Measurements from ENCODE around the gene UBC. TPM values are rescaled to one million over a fixed set of nuclear protein-coding genes. Genes with fewer than 3 reads are reported as not detected.

Gene UBC
- total and polyA plus RNA-seq, 9 of the 15 experiments (the other 6 are each of a cell fraction or from before 2014, with no cell fraction given): 533 to 1,153 (median 813) TPM

DNA sequence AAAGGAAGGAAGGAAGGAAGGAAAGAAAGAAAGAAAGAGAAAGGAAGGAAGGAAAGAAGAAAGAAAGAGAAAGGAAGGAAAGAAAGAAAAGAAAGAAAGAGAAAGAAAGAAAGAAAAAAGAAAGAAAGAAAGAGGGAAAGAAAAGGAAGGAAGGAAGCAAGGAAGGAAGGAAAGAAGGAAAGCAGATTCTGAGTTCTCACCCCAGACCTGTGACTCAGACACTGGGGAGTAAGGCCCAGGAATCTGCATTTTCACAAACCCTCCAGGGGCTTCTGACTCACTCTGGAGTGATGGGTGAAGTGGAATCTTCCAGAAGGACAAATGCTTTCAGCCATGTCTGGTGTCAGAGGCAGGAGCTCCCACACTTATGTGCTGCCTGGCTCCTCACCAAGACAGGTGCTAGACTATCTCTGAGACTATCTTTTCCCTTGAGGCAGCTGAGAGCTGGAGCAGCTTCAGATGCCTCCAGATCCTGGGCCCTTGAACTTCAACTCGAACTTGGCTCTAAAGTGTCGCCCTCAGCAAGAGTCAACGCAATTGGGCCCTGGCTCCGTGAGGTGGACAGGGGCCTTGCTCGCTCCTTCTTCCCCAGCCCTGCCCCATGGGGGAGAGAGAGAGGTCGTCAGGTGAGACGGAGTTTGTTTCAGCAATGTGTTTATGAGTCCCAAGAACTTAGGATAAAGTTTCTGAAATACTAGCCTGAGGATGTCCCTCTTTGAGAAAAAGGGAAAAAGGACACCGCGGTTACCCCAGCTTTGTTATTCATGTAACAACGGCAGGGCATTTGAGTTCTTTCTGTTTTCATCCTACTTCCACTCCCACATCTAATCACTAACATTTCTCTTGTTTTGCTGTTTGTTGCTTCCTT is 31.0 kb downstream of the UBC start (continued):
- TF ChIP-seq, protein P1, sequence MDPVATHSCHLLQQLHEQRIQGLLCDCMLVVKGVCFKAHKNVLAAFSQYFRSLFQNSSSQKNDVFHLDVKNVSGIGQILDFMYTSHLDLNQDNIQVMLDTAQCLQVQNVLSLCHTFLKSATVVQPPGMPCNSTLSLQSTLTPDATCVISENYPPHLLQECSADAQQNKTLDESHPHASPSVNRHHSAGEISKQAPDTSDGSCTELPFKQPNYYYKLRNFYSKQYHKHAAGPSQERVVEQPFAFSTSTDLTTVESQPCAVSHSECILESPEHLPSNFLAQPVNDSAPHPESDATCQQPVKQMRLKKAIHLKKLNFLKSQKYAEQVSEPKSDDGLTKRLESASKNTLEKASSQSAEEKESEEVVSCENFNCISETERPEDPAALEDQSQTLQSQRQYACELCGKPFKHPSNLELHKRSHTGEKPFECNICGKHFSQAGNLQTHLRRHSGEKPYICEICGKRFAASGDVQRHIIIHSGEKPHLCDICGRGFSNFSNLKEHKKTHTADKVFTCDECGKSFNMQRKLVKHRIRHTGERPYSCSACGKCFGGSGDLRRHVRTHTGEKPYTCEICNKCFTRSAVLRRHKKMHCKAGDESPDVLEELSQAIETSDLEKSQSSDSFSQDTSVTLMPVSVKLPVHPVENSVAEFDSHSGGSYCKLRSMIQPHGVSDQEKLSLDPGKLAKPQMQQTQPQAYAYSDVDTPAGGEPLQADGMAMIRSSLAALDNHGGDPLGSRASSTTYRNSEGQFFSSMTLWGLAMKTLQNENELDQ (CRISPR knock-in tag; IDR thresholded peaks at IDR 0.05; ENCODE audit: borderline replicate concordance): no peak
- TF ChIP-seq PHB2 (IDR thresholded peaks at IDR 0.05; ENCODE audit: low read depth) (peak; percentile 69; the same call in 1 of the 2 replicates), RNF2 (IDR thresholded peaks at IDR 0.05) (no peak), POLR3A (IDR thresholded peaks at IDR 0.05; ENCODE audit: borderline replicate concordance, extremely low read depth, insufficient read depth, insufficient read length) (no peak), U2AF2 (optimal IDR thresholded peaks at IDR 0.05; ENCODE audit: low read depth, low read length) (no peak), CEBPG (CRISPR knock-in tag; IDR thresholded peaks at IDR 0.05) (no peak), CEBPG (tag; conservative IDR thresholded peaks at IDR 0.05 in 1 of 2, IDR thresholded peaks at IDR 0.05 in 1 of 2) (no peak), HDAC6 (IDR thresholded peaks at IDR 0.05; ENCODE audit: low read depth, low read length) (no peak), ZNF551 (CRISPR knock-in tag; IDR thresholded peaks at IDR 0.05) (no peak), PRPF4 (IDR thresholded peaks at IDR 0.05; ENCODE audit: insufficient read depth, low read depth, low read length, poor library complexity, severe bottlenecking) (no peak), PML (IDR thresholded peaks at IDR 0.05; ENCODE audit: low read length) (no peak), CHD1 (IDR thresholded peaks at IDR 0.05; ENCODE audit: low read length) (no peak)
- TF ChIP-seq, protein P2, sequence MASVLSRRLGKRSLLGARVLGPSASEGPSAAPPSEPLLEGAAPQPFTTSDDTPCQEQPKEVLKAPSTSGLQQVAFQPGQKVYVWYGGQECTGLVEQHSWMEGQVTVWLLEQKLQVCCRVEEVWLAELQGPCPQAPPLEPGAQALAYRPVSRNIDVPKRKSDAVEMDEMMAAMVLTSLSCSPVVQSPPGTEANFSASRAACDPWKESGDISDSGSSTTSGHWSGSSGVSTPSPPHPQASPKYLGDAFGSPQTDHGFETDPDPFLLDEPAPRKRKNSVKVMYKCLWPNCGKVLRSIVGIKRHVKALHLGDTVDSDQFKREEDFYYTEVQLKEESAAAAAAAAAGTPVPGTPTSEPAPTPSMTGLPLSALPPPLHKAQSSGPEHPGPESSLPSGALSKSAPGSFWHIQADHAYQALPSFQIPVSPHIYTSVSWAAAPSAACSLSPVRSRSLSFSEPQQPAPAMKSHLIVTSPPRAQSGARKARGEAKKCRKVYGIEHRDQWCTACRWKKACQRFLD (CRISPR knock-in tag; IDR thresholded peaks at IDR 0.05): no peak
- TF ChIP-seq, protein P3, sequence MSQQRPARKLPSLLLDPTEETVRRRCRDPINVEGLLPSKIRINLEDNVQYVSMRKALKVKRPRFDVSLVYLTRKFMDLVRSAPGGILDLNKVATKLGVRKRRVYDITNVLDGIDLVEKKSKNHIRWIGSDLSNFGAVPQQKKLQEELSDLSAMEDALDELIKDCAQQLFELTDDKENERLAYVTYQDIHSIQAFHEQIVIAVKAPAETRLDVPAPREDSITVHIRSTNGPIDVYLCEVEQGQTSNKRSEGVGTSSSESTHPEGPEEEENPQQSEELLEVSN (IDR thresholded peaks at IDR 0.05; ENCODE audit: borderline replicate concordance in 1 of 2, extremely low read depth in 1 of 2, insufficient read depth in 1 of 2, insufficient read length in 1 of 2, low read depth in 1 of 2, low read length in 1 of 2, poor library complexity in 1 of 2, severe bottlenecking in 1 of 2): no peak
- TF ChIP-seq, protein P4, sequence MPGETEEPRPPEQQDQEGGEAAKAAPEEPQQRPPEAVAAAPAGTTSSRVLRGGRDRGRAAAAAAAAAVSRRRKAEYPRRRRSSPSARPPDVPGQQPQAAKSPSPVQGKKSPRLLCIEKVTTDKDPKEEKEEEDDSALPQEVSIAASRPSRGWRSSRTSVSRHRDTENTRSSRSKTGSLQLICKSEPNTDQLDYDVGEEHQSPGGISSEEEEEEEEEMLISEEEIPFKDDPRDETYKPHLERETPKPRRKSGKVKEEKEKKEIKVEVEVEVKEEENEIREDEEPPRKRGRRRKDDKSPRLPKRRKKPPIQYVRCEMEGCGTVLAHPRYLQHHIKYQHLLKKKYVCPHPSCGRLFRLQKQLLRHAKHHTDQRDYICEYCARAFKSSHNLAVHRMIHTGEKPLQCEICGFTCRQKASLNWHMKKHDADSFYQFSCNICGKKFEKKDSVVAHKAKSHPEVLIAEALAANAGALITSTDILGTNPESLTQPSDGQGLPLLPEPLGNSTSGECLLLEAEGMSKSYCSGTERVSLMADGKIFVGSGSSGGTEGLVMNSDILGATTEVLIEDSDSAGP (CRISPR knock-in tag; IDR thresholded peaks at IDR 0.05): no peak
- TF ChIP-seq, protein P5, sequence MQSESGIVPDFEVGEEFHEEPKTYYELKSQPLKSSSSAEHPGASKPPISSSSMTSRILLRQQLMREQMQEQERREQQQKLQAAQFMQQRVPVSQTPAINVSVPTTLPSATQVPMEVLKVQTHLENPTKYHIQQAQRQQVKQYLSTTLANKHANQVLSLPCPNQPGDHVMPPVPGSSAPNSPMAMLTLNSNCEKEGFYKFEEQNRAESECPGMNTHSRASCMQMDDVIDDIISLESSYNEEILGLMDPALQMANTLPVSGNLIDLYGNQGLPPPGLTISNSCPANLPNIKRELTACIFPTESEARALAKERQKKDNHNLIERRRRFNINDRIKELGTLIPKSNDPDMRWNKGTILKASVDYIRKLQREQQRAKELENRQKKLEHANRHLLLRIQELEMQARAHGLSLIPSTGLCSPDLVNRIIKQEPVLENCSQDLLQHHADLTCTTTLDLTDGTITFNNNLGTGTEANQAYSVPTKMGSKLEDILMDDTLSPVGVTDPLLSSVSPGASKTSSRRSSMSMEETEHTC (IDR thresholded peaks at IDR 0.05): no peak
- TF ChIP-seq, protein P6, sequence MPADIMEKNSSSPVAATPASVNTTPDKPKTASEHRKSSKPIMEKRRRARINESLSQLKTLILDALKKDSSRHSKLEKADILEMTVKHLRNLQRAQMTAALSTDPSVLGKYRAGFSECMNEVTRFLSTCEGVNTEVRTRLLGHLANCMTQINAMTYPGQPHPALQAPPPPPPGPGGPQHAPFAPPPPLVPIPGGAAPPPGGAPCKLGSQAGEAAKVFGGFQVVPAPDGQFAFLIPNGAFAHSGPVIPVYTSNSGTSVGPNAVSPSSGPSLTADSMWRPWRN (IDR thresholded peaks at IDR 0.05; ENCODE audit: low read depth): 0 out of 2 replicates have a peak, but pooled peaks have one; percentile 18

Measured in K562 (cell line).